SH-SY5Y (cell line): ENCODE measurements around the gene APP.

Experiments
- GATA2 ChIP-seq: IDR thresholded peaks from 2 replicates; pipeline ENCODE4 v1.6.1; 2011; ENCODE audit warnings: mild to moderate bottlenecking, low read depth, low read length
- GATA3 ChIP-seq: IDR thresholded peaks from 2 replicates; pipeline ENCODE4 v1.6.1; 2011; ENCODE audit warnings: low read depth, mild to moderate bottlenecking, low read length, moderate library complexity

The APP gene

GRCh38 chr21:25961042-25961441 lies 209.5 kb downstream of the APP start:
- TF ChIP-seq GATA2 (no peak), GATA3 (no peak)

GRCh38 chr21:25960402-25960801 lies 210.2 kb downstream of the APP start:
- TF ChIP-seq GATA2 = no peak
- no peak for TF ChIP-seq GATA3

GRCh38 chr21:25959799-25960198 lies 210.8 kb downstream of the APP start:
- TF ChIP-seq GATA2 (no peak), GATA3 (no peak)

- no peak for TF ChIP-seq GATA2
- no peak for TF ChIP-seq GATA3
Observed at GRCh38 chr21:25956993-25957714, 213.4 kb downstream of the APP start.

- TF ChIP-seq GATA2 (no peak), GATA3 (no peak)
Observed at GRCh38 chr21:25955646-25956045, 214.9 kb downstream of the APP start.

- no peak for TF ChIP-seq GATA2
- TF ChIP-seq GATA3 = no peak
Observed at GRCh38 chr21:25953659-25954058, 216.9 kb downstream of the APP start.

GRCh38 chr21:25953196-25953595 lies 217.4 kb downstream of the APP start:
- TF ChIP-seq GATA3 (no peak), GATA2 (no peak)

- TF ChIP-seq GATA2 (no peak), GATA3 (no peak)
Observed at GRCh38 chr21:25952306-25952705, 218.3 kb downstream of the APP start.

- TF ChIP-seq GATA2 = no peak
- TF ChIP-seq GATA3 = no peak
Observed at GRCh38 chr21:25949701-25950100, 220.9 kb downstream of the APP start.

GRCh38 chr21:25944672-25945213 lies 225.8 kb downstream of the APP start:
- no peak for TF ChIP-seq GATA3
- no peak for TF ChIP-seq GATA2

GRCh38 chr21:25944082-25944481 lies 226.5 kb downstream of the APP start:
- TF ChIP-seq GATA2 (no peak), GATA3 (no peak)

- TF ChIP-seq GATA2 (no peak), GATA3 (no peak)
Observed at GRCh38 chr21:25942135-25942534, 228.4 kb downstream of the APP start.

- TF ChIP-seq GATA3 (no peak), GATA2 (no peak)
Observed at GRCh38 chr21:25939396-25939761, 231.2 kb downstream of the APP start.

GRCh38 chr21:25938658-25939395 lies 231.7 kb downstream of the APP start:
- TF ChIP-seq GATA2 (no peak), GATA3 (no peak)

GRCh38 chr21:25936776-25937175 lies 233.8 kb downstream of the APP start:
- TF ChIP-seq GATA2 = no peak
- no peak for TF ChIP-seq GATA3
